Measurements from ENCODE around the gene WNT3A. TPM values are rescaled to one million over a fixed set of nuclear protein-coding genes. Genes with fewer than 3 reads are reported as not detected.

Gene WNT3A
- total and polyA plus RNA-seq, 9 of the 15 experiments (the other 6 are each of a cell fraction or from before 2014, with no cell fraction given) = not detected

- POLR2A ChIA-PET = interaction anchor here (0.7 kb wide), 1 partner anchor 27 kb away, joined by 3 read pairs; no protein-coding TSS in a partner anchor
- ATAC-seq (peak; percentile 37), FAIRE-seq (no peak)
- TF ChIP-seq TOE1 (IDR thresholded peaks at IDR 0.05; ENCODE audit: borderline replicate concordance) = 0 out of 2 replicates have a peak, but pooled peaks have one; percentile 8
- no peak for TF ChIP-seq TOE1 (CRISPR knock-in tag; IDR thresholded peaks at IDR 0.05; ENCODE audit: borderline replicate concordance, low read depth)
- TF ChIP-seq RBM17 (IDR thresholded peaks at IDR 0.05; ENCODE audit: borderline replicate concordance, low read depth, low read length) = no peak
- TF ChIP-seq RFX5 (IDR thresholded peaks at IDR 0.05; ENCODE audit: low read depth, low read length) = no peak
- TF ChIP-seq JUND (IDR thresholded peaks at IDR 0.05; ENCODE audit: borderline replicate concordance, low read depth, low read length) = no peak
- no peak for TF ChIP-seq JUND (tag; IDR thresholded peaks at IDR 0.05; ENCODE audit: borderline replicate concordance, low read depth, low read length)
- TF ChIP-seq BRCA1 (IDR thresholded peaks at IDR 0.05) = no peak
- no peak for TF ChIP-seq BRCA1 (CRISPR knock-in tag; IDR thresholded peaks at IDR 0.05)
- no peak for TF ChIP-seq HDAC3 (IDR thresholded peaks at IDR 0.05; ENCODE audit: borderline replicate concordance, partially characterized antibody)
- TF ChIP-seq SMAD2 (IDR thresholded peaks at IDR 0.05; ENCODE audit: low read depth, low read length) = no peak
- TF ChIP-seq L3MBTL2 (IDR thresholded peaks at IDR 0.05) = no peak
- TF ChIP-seq ELF4 (CRISPR knock-in tag; IDR thresholded peaks at IDR 0.05) = peak; percentile 73; the same call in 1 of the 2 replicates
- TF ChIP-seq ZNF668 (CRISPR knock-in tag; IDR thresholded peaks at IDR 0.05) = no peak
- no peak for TF ChIP-seq PHB (CRISPR knock-in tag; IDR thresholded peaks at IDR 0.05)
- TF ChIP-seq TARDBP (IDR thresholded peaks at IDR 0.05) = no peak
- TF ChIP-seq ZNF780A (CRISPR knock-in tag; IDR thresholded peaks at IDR 0.05) = 0 out of 2 replicates have a peak, but pooled peaks have one; percentile 35
- TF ChIP-seq POU5F1 (IDR thresholded peaks at IDR 0.05; ENCODE audit: borderline replicate concordance, low read depth, low read length, partially characterized antibody) = no peak
Measured at GRCh38 chr1:228071839-228072657, 65.2 kb downstream of the WNT3A start.

More at GRCh38 chr1:228071839-228072657, 65.2 kb downstream of the WNT3A start:
- intact Hi-C loops (cut with micrococcal nuclease) = no loop called here
- no peaks in the 10 kb centered on the region for H3K79me2 ChIP-seq (ENCODE audit: control insufficient read depth, insufficient read depth, low read length)
- no peaks in the 10 kb centered on the region for H3K9me3 ChIP-seq (replicated peaks; ENCODE audit: control insufficient read depth, insufficient read depth, low read depth, low read length)
- CTCF ChIA-PET (ENCODE audit: low intra/inter-chr PET ratio) = no interaction called here
- H3K4me3 ChIP-seq = no peak overlapping the region
- H3K9me1 ChIP-seq (ENCODE audit: control insufficient read depth, insufficient read depth, low read length) = no peaks in the 10 kb centered on the region
- in situ Hi-C loops (cut with MboI) = no loop called here
- peaks cover 28% of the 10 kb centered on the region for H4K20me1 ChIP-seq (replicated peaks; ENCODE audit: control insufficient read depth, insufficient read depth, low read length)
- no peak overlapping the region for H3K4me2 ChIP-seq (ENCODE audit: insufficient read depth, low read length)
- no TSS peak for BruUV-seq (replicated peaks)
- no peak for DNase-seq (ENCODE audit: extremely low read depth in 1 of 4, low spot score in 3 of 4)
- H3K9ac ChIP-seq (ENCODE audit: insufficient read depth in 1 of 2, low read depth in 2 of 2, low read length in 2 of 2) = peak overlapping the region in 1 of 2 experiments; percentile 7; a peak in 1 of 4 replicates
- 4% methylated on average over 7 of the region's 7 CpGs for WGBS (ENCODE audit: insufficient coverage, low coverage, missing lambda C conversion rate)
- H3K27ac ChIP-seq (ENCODE audit: extremely low read depth, low read depth, low read length) = no peak overlapping the region; the same call in 2 of the 3 replicates
- no peak overlapping the region for H2AFZ ChIP-seq (ENCODE audit: low read depth, low read length)
- H3K36me3 ChIP-seq (ENCODE audit: control insufficient read depth, insufficient read depth, low read length) = no peaks in the 10 kb centered on the region
- peaks cover 0 to 26% of the 10 kb centered on the region in 2 experiments; a peak in 2 of 5 replicates for H3K4me1 ChIP-seq (replicated peaks in 1 of 2; ENCODE audit: control insufficient read depth in 2 of 2, insufficient read depth in 2 of 2, low read length in 2 of 2)
- H3K27me3 ChIP-seq (ENCODE audit: control insufficient read depth in 2 of 2, insufficient read depth in 2 of 2, low read length in 2 of 2) = peaks cover 8 to 34% of the 10 kb centered on the region in 2 experiments; a peak in 4 of 5 replicates
